ENCODE results near the gene NUP88.

- TF ChIP-seq CTCF (conservative IDR thresholded peaks at IDR 0.05) (no peak), ZFX (IDR thresholded peaks at IDR 0.05) (no peak)
Measured at GRCh38 chr17:5434984-5435383, 15.5 kb upstream of the NUP88 start.
